H1 (cell line): Measurements from ENCODE around the gene CD4. TPM values are rescaled to one million over a fixed set of nuclear protein-coding genes. Genes with fewer than 3 reads are reported as not detected.

Experiments used
- polyA plus RNA-seq, 7 experiments: library from polyadenylated mRNA; depleted of rRNA in 3 of 7; stranded (reverse) in 5 of 7; unstranded in 2 of 7; fragments of >200 nt in 5 of 7; fragments of 200-250 nt in 2 of 7; gene quantifications; 1 replicate in 5 of 7; 2 replicates in 1 of 7; 4 replicates in 1 of 7; pipeline versions ENCODE4 v1.2.1 to v1.2.3, GENCODE V29; 2011 to 2013; ENCODE audit warnings: missing spikeins in 2 of 7, mixed read lengths in 2 of 7
- total RNA-seq: library from RNA; stranded (reverse); fragmentation: NEBNext Ultra II Directional; extraction: Animal tissue kit (Norgen Biotek cat#: 25700); gene quantifications from 2 replicates; pipeline ENCODE4 v1.2.1, GENCODE V29; 2021
- TF ChIP-seq, protein P1 (sequence below): fragments of 300-600 bp; sonication (generic); IDR thresholded peaks from 2 replicates; pipeline ENCODE4 v1.7.1; 2012; ENCODE audit warnings: low read length, moderate library complexity, mild to moderate bottlenecking, inconsistent platforms; ENCODE audit not compliant: insufficient replicate concordance

The CD4 gene
- total and polyA plus RNA-seq, 2 of the 8 experiments (the other 6 are each of a cell fraction or from before 2014, with no cell fraction given), result 3.4 to 5.1 TPM

- TF ChIP-seq, protein P1, sequence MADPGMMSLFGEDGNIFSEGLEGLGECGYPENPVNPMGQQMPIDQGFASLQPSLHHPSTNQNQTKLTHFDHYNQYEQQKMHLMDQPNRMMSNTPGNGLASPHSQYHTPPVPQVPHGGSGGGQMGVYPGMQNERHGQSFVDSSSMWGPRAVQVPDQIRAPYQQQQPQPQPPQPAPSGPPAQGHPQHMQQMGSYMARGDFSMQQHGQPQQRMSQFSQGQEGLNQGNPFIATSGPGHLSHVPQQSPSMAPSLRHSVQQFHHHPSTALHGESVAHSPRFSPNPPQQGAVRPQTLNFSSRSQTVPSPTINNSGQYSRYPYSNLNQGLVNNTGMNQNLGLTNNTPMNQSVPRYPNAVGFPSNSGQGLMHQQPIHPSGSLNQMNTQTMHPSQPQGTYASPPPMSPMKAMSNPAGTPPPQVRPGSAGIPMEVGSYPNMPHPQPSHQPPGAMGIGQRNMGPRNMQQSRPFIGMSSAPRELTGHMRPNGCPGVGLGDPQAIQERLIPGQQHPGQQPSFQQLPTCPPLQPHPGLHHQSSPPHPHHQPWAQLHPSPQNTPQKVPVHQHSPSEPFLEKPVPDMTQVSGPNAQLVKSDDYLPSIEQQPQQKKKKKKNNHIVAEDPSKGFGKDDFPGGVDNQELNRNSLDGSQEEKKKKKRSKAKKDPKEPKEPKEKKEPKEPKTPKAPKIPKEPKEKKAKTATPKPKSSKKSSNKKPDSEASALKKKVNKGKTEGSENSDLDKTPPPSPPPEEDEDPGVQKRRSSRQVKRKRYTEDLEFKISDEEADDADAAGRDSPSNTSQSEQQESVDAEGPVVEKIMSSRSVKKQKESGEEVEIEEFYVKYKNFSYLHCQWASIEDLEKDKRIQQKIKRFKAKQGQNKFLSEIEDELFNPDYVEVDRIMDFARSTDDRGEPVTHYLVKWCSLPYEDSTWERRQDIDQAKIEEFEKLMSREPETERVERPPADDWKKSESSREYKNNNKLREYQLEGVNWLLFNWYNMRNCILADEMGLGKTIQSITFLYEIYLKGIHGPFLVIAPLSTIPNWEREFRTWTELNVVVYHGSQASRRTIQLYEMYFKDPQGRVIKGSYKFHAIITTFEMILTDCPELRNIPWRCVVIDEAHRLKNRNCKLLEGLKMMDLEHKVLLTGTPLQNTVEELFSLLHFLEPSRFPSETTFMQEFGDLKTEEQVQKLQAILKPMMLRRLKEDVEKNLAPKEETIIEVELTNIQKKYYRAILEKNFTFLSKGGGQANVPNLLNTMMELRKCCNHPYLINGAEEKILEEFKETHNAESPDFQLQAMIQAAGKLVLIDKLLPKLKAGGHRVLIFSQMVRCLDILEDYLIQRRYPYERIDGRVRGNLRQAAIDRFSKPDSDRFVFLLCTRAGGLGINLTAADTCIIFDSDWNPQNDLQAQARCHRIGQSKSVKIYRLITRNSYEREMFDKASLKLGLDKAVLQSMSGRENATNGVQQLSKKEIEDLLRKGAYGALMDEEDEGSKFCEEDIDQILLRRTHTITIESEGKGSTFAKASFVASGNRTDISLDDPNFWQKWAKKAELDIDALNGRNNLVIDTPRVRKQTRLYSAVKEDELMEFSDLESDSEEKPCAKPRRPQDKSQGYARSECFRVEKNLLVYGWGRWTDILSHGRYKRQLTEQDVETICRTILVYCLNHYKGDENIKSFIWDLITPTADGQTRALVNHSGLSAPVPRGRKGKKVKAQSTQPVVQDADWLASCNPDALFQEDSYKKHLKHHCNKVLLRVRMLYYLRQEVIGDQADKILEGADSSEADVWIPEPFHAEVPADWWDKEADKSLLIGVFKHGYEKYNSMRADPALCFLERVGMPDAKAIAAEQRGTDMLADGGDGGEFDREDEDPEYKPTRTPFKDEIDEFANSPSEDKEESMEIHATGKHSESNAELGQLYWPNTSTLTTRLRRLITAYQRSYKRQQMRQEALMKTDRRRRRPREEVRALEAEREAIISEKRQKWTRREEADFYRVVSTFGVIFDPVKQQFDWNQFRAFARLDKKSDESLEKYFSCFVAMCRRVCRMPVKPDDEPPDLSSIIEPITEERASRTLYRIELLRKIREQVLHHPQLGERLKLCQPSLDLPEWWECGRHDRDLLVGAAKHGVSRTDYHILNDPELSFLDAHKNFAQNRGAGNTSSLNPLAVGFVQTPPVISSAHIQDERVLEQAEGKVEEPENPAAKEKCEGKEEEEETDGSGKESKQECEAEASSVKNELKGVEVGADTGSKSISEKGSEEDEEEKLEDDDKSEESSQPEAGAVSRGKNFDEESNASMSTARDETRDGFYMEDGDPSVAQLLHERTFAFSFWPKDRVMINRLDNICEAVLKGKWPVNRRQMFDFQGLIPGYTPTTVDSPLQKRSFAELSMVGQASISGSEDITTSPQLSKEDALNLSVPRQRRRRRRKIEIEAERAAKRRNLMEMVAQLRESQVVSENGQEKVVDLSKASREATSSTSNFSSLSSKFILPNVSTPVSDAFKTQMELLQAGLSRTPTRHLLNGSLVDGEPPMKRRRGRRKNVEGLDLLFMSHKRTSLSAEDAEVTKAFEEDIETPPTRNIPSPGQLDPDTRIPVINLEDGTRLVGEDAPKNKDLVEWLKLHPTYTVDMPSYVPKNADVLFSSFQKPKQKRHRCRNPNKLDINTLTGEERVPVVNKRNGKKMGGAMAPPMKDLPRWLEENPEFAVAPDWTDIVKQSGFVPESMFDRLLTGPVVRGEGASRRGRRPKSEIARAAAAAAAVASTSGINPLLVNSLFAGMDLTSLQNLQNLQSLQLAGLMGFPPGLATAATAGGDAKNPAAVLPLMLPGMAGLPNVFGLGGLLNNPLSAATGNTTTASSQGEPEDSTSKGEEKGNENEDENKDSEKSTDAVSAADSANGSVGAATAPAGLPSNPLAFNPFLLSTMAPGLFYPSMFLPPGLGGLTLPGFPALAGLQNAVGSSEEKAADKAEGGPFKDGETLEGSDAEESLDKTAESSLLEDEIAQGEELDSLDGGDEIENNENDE, result no peak
Observed at GRCh38 chr12:6860116-6860515, 70.8 kb downstream of the CD4 start (continued).
